HUES48 (cell line): Measurements from ENCODE around the gene KRTAP5-1.
A peak's percentile ranks its signal among the peaks of the same experiment; 100 is the strongest.
"Not testable (repeated sequence)": the region's sequence is repeated elsewhere in the genome, so short reads cannot be mapped to it uniquely, and the experiment has no call there.

Source experiments
- H3K27ac ChIP-seq: one replicate; pipeline ENCODE4 v1.7.0; 2013; ENCODE audit warnings: low read depth, low read length, inconsistent platforms
- H3K27me3 ChIP-seq: 2 replicates; pipeline ENCODE4 v1.6.1; 2013; ENCODE audit warnings: mild to moderate bottlenecking, low read length; ENCODE audit not compliant: control insufficient read depth, insufficient read depth
- H3K36me3 ChIP-seq: 2 replicates; pipeline ENCODE4 v1.6.1; 2013; ENCODE audit warnings: low read length; ENCODE audit not compliant: control insufficient read depth, insufficient read depth
- H3K4me1 ChIP-seq: 2 replicates; pipeline ENCODE4 v1.6.1; 2013; ENCODE audit warnings: mild to moderate bottlenecking, low read length; ENCODE audit not compliant: control insufficient read depth, insufficient read depth
- H3K4me3 ChIP-seq: 2 replicates; pipeline ENCODE4 v1.5.1; 2013; ENCODE audit warnings: mild to moderate bottlenecking, low read depth, low read length
- H3K9ac ChIP-seq: 2 replicates; pipeline ENCODE4 v1.6.1; 2013; ENCODE audit warnings: mild to moderate bottlenecking, low read depth, low read length, moderate library complexity
- H3K9me3 ChIP-seq: 2 replicates; pipeline ENCODE4 v1.6.1; 2013; ENCODE audit warnings: low read length; ENCODE audit not compliant: control insufficient read depth, insufficient read depth

The KRTAP5-1 gene

DNA sequence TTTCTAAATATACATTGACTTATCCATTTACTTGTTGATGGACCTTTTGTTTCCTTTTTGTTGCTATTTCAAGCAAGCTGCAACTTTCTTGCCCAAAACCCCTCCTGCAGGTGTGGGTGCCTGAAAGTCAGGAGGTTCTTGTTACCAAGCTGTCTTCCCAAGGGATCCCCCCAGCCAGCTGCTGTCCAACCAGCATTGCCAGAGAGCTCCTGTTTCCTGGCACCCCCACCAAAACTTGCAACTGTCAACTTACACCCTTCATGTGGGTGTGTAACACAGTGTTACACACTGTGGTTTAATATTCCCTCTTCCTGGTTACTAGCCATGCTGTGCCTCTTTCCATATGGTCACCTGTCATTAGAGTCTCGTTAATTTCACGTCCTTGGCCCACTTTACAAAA, 1.6 kb upstream of the KRTAP5-1 start:
- H3K27me3 ChIP-seq = no peaks in the 10 kb centered on the region
- no peak overlapping the region for H3K9ac ChIP-seq
- no peak overlapping the region for H3K27ac ChIP-seq
- no peak overlapping the region for H3K4me3 ChIP-seq
- no peaks in the 10 kb centered on the region for H3K4me1 ChIP-seq
- no peaks in the 10 kb centered on the region for H3K36me3 ChIP-seq
- H3K9me3 ChIP-seq = no peaks in the 10 kb centered on the region

DNA sequence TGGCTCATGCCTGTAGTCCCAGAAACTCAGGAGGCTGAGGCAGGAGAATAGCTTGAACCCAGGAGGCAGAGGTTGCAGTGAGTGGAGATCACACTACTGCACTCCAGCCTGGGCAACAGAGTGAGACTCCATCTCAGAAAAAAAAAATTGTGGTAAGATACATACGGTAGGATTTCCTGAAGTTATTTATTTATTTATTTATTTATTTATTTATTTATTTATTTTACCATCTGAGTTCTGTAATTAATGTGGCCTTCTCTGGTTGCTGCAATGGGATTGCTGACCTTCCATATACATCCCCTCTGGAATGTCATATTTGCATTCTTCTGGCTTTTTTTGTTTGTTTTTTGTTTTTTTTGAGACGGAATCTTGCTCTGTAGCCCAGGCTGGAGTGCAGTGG, 2.2 kb downstream of the KRTAP5-1 start:
- not testable (repeated sequence) for H3K4me3 ChIP-seq, H3K27ac ChIP-seq, H3K4me1 ChIP-seq, H3K9me3 ChIP-seq, H3K27me3 ChIP-seq, H3K36me3 ChIP-seq, H3K9ac ChIP-seq

DNA sequence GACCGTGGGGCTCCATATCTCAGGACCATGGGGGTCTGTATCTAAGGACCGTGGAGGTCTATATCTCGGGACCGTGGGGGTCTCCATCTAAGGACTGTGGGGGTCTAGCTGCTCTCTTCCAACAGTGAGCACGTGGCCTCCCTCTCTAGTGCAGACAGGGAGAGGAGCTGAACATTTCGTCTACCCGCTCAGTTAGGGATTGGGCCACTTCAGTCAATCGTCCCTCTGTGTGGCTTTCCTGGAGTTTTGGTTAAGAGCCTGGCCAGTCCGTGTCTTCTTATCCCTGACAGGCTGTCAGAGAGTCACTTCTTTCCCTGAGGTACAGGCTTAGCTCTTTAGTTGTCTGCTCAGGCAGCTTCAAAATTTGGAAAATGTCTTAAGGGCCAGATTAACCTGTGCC, 3.1 kb downstream of the KRTAP5-1 start:
- H3K4me3 ChIP-seq = no peak overlapping the region
- no peaks in the 10 kb centered on the region for H3K36me3 ChIP-seq
- H3K4me1 ChIP-seq = no peaks in the 10 kb centered on the region
- H3K27ac ChIP-seq = no peak overlapping the region
- no peaks in the 10 kb centered on the region for H3K27me3 ChIP-seq
- H3K9ac ChIP-seq = no peak overlapping the region
- H3K9me3 ChIP-seq = 0 out of 2 replicates have a peak, but pooled peaks cover 8% of the 10 kb centered on the region

DNA sequence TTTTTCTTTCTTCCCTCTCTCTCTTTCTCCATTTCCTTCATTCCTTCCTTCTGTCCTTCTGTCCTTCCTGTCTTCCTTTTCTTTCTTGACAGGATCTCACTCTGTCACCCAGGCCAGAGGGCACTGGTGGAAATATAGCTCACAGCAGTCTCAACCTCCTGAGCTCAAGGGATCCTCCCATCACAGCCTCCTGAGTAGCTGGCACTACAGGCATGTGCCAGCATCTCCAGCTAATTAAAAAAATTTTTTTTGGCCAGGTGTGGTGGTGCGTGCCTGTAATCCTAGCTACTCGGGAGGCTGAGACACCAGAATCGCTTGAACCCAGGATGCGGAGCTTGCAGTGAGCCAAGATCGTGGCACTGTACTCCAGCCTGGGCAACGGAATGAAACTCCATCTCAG, 8.3 kb downstream of the KRTAP5-1 start:
- Histone ChIP-seq H3K36me3 (no peaks in the 10 kb centered on the region), H3K4me3 (no peak overlapping the region), H3K27ac (no peak overlapping the region), H3K9ac (no peak overlapping the region), H3K9me3 (0 out of 2 replicates have a peak, but pooled peaks cover 8% of the 10 kb centered on the region), H3K4me1 (peaks cover 11% of the 10 kb centered on the region; the same call in 1 of the 2 replicates), H3K27me3 (peaks cover 32% of the 10 kb centered on the region)

DNA sequence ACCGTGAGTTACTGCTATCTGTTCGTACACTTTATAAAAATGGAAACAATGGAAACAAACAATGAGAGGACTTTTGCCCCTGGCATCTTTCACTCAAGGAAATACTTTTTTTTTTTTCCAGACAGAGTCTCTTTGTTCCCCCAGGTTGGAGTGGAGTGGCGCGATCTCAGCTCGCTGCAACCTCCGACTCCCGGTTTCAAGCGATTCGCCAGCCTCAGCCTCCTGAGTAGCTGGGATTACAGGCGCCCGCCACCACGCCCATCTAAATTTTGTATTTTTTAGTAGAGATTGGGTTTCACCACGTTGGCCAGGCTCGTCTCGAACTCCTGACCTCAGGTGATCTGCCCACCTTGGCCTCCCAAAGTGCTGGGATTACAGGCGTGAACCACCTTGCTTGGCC, 9.3 kb downstream of the KRTAP5-1 start:
- not testable (repeated sequence) for H3K4me3 ChIP-seq, H3K36me3 ChIP-seq, H3K27ac ChIP-seq, H3K9me3 ChIP-seq, H3K9ac ChIP-seq
- H3K4me1 ChIP-seq = peaks cover 11% of the 10 kb centered on the region; the same call in 1 of the 2 replicates
- peaks cover 40% of the 10 kb centered on the region for H3K27me3 ChIP-seq

DNA sequence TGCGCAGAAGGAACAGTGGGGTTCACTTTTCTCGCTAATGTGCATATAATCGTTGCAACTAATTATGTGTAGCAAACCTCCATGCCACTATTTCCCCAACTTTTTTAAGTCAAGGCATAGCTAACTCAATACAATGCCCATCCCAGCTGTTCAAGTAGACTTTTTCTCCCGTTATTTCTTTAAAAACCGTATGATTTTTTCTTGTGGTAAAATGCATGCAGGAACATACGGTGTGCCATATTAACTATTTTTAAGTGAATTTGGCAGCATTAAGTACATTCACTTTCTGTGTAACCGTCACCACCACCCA, 10.2 kb downstream of the KRTAP5-1 start:
- Histone ChIP-seq H3K27me3 (peaks cover 46% of the 10 kb centered on the region), H3K4me3 (no peak overlapping the region), H3K27ac (no peak overlapping the region), H3K9ac (no peak overlapping the region), H3K9me3 (0 out of 2 replicates have a peak, but pooled peaks cover 8% of the 10 kb centered on the region), H3K36me3 (no peaks in the 10 kb centered on the region), H3K4me1 (peaks cover 18% of the 10 kb centered on the region; the same call in 1 of the 2 replicates)

DNA sequence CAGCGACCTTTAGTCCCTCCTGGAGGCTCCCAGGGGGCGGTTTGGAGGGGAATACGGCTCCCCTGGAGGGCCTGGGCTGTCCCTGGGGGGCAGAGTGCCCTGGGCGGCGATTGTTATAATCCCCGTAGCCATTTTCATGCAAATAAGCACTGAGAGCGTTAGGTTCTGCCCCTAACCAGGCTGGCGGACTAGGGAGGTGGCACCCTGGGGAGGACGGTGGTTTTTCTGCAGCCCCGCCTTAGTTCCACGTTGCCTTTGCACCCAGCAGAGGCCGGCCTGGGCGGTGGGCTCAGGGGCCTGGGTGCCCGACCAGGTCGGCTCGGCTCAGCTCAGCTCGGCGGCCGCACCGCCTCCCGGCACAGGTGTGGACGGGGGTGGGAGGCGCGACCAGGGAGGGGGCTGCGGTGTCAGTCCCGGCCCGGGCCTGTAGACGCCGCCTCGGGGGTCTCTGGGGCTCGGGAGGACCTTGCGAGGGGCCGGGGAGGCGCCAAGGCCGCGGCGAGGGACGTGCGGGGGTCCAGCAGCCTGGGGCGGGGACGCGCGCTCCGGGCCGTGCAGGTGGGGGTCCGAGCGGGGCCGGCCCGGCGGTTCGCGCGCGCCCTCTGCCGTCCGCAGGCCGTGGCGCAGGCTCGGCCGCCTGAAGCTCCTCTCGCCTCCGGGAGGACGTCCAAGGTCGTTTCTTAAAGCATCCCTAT, 10.7 kb downstream of the KRTAP5-1 start:
- Histone ChIP-seq H3K9ac (no peak overlapping the region), H3K27me3 (peaks cover 50% of the 10 kb centered on the region), H3K36me3 (no peaks in the 10 kb centered on the region), H3K4me3 (peak overlapping the region; percentile 55), H3K4me1 (peaks cover 18% of the 10 kb centered on the region; the same call in 1 of the 2 replicates), H3K9me3 (0 out of 2 replicates have a peak, but pooled peaks cover 8% of the 10 kb centered on the region), H3K27ac (no peak overlapping the region)

DNA sequence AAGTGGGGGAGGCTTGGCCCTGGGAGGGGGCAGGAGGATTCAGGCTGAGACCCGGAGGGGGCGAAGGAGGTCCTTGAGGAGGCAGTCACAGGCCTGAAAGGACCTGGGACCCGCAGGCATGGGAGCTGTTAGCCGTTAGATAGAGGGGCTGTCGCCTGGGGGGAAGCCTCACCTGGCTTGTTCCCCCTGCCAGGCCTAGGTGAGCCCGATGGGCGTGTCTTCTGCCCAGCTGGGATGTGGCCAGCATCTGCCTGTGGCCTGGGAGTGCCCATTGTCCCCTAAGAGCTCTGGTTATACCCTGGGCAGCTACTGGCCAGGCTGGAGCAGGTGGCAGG, 11.2 kb downstream of the KRTAP5-1 start:
- peaks cover 50% of the 10 kb centered on the region for H3K27me3 ChIP-seq
- H3K9me3 ChIP-seq = 0 out of 2 replicates have a peak, but pooled peaks cover 8% of the 10 kb centered on the region
- H3K4me1 ChIP-seq = peaks cover 18% of the 10 kb centered on the region
- no peaks in the 10 kb centered on the region for H3K36me3 ChIP-seq
- no peak overlapping the region for H3K27ac ChIP-seq
- H3K4me3 ChIP-seq = peak overlapping the region; percentile 55
- no peak overlapping the region for H3K9ac ChIP-seq

DNA sequence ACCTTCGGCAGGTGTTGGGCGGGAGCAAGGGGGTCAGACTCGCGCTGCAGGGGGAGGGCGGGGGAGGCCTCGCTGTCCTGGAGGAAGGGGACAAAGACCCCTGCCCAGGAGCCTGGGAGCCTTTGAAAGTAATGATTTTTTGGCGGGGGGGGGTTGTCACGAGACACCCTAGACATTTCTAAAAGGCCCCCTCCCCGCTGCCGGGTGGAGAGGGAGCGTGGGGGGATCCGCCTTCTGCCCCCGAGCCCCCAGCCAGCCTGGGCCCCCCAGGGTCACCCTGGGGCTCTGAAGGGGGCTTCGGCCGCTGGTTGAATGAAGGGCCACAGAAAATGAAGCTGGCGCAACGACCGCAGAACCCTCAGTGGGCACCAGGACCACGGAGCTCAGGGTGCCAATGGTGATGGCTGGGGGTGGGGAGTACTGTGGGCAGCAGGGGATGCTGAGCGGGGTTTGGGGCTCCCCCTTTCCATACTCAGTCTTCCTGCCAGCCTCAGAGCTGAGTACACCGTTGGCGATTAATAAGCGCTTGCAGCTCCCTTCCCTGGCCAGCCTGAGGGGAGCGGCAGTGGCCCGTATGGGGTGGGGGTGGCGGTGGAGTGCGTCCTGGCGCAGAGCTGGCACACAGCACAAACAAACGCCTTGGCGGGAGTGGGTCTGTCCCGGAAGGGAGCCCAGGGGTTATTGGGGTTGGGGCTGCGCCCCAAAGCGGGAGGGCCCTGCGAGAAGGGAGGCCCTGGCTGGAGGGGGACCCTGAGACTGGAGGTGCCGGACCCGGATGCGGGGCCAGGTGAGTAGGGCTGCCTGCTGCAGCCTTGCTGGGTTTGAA, 11.8 kb downstream of the KRTAP5-1 start:
- Histone ChIP-seq H3K36me3 (no peaks in the 10 kb centered on the region), H3K9me3 (0 out of 2 replicates have a peak, but pooled peaks cover 5% of the 10 kb centered on the region), H3K4me3 (peak overlapping the region; percentile 56), H3K4me1 (peaks cover 23% of the 10 kb centered on the region), H3K27me3 (peaks cover 50% of the 10 kb centered on the region), H3K27ac (no peak overlapping the region), H3K9ac (no peak overlapping the region; the same call in 1 of the 2 replicates)

DNA sequence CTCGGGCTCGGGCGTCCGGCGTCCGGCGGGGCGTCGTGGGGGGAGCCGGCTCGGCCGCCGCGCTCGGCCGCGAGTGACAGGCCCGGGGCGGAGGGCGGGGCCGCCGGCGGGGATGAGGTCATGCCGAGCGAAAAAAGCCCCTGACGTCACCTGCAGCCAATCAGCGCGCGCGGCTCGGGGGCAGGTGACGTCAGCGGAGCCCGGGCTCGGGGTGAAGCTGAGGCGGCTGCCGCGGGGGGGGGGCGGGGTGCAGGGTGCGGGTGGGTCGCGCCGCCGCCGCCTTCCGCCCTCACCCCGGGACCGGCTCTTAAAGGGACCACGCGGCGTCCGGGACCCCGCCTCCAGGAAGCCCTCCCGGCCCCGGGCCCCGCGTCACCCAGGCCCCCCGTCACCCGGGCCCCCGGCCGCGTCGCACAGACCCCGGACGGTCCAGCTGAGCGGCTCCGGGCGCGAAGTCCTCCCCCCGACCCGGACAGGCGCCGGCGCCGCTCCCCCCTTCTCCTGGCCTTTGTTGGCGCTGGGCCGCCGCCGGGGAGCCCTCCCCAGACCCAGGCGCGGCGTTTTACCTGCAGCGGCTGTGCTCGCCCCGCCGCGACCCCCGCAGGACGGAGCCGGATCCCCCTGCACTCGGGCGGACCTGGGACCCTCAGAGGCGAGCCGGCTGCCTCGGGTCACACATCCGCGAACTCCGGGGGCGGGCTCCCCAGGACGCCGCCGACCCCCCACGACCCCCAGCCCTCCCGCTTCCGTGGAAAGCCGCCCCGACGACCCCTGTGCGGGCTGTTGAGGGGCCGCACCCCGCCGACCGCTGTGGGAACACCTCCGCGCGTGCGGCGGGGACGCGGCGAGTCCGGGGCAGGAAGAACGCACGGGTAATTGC, 12.6 kb downstream of the KRTAP5-1 start, which contains the start of gene DUSP8:
TSS of gene DUSP8 (minus strand) at position 75 of the 880 bp plus-strand sequence. CDS start 6,445 bp downstream, outside the sequence.
- no peaks in the 10 kb centered on the region for H3K36me3 ChIP-seq
- H3K9ac ChIP-seq = peak within 1 kb of the TSS; percentile 48; the same call in 1 of the 2 replicates
- peaks cover 30% of the 10 kb centered on the region for H3K4me1 ChIP-seq
- H3K27ac ChIP-seq = peak within 1 kb of the TSS; percentile 28
- peaks cover 50% of the 10 kb centered on the region for H3K27me3 ChIP-seq
- peak within 1 kb of the TSS; percentile 60 for H3K4me3 ChIP-seq
- H3K9me3 ChIP-seq = no peaks in the 10 kb centered on the region
